ENCODE results near the gene TRIP6. TPM values are rescaled to one million over a fixed set of nuclear protein-coding genes. Genes with fewer than 3 reads are reported as not detected.

TRIP6 gene
- total RNA-seq, 2 donors from 2014 or later, result 107 to 114 TPM

DNA sequence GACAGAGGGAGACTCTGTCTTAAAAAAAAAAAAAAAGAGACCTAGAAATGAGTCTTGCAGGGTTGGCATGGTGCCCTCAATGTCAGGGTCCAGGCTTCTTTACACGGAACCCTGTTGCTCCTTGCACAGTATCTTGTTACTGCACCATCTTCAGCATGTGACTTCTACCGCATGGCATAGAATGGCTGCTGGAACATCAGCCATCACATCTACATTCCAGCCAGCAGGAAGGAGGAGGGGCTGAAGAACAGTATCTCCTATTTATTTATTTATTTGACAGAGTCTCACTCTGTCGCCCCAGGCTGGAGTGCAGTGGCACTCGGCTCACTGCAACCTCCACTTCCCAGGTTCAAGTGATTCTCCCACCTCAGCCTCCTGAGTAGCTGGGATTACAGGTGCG is 32.2 kb downstream of the TRIP6 start:
- H3K9me3 Mint-ChIP-seq, result no peaks in the 10 kb centered on the region
- H3K27me3 Mint-ChIP-seq (ENCODE audit: insufficient read depth), result peaks cover 9% of the 10 kb centered on the region
- no peaks in the 10 kb centered on the region for H3K36me3 Mint-ChIP-seq (ENCODE audit: low read depth)
- no peak for DNase-seq
- H3K27ac ChIP-seq (ENCODE audit: low read depth, low read length), result no peak overlapping the region
- peaks cover 9% of the 10 kb centered on the region for H3K27me3 ChIP-seq (ENCODE audit: control insufficient read depth, insufficient read depth, low read length, poor library complexity, severe bottlenecking)
- no peak overlapping the region for H3K4me3 ChIP-seq (ENCODE audit: low read length)
- H3K4me1 Mint-ChIP-seq, result peaks cover 4% of the 10 kb centered on the region
- no peak overlapping the region for H3K4me3 Mint-ChIP-seq
- H3K4me1 ChIP-seq (ENCODE audit: control insufficient read depth, insufficient read depth, low read length), result no peaks in the 10 kb centered on the region
- H3K9ac ChIP-seq (ENCODE audit: extremely low read depth, low read length, poor library complexity, severe bottlenecking), result no peak overlapping the region
- no peak overlapping the region for H3K27ac Mint-ChIP-seq
- H3K36me3 ChIP-seq (ENCODE audit: control insufficient read depth, insufficient read depth, low read length), result no peaks in the 10 kb centered on the region
- TF ChIP-seq, protein P1, sequence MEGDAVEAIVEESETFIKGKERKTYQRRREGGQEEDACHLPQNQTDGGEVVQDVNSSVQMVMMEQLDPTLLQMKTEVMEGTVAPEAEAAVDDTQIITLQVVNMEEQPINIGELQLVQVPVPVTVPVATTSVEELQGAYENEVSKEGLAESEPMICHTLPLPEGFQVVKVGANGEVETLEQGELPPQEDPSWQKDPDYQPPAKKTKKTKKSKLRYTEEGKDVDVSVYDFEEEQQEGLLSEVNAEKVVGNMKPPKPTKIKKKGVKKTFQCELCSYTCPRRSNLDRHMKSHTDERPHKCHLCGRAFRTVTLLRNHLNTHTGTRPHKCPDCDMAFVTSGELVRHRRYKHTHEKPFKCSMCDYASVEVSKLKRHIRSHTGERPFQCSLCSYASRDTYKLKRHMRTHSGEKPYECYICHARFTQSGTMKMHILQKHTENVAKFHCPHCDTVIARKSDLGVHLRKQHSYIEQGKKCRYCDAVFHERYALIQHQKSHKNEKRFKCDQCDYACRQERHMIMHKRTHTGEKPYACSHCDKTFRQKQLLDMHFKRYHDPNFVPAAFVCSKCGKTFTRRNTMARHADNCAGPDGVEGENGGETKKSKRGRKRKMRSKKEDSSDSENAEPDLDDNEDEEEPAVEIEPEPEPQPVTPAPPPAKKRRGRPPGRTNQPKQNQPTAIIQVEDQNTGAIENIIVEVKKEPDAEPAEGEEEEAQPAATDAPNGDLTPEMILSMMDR (conservative IDR thresholded peaks at IDR 0.05), result no peak
- no peaks in the 10 kb centered on the region for H3K9me3 ChIP-seq (ENCODE audit: control insufficient read depth, low read length)
- WGBS, 2 experiments (ENCODE audit: insufficient coverage in 1 of 2, insufficient read length in 1 of 2), result 89 to 100% methylated on average over 3 to 5 of the region's 5 CpGs

DNA sequence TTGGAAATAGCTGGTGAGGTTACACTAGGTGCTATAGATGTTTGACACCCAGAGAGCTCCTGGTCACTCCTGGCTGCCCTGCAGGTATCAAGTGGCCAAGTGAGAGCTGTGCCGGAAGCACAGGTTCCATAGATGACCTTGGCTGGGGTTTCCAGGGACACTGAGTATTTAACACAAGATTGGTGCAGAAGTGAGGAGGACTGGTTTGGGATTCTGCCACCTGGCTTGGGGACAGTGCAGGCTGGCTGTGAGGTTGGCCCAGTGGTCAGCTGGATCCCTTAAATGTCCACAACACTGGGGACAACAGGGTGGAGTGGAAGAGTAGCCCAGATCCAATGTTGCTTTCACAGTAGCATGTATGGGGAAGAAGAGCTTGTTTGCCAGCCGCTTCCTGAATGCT is 33.8 kb downstream of the TRIP6 start:
- H3K9me3 Mint-ChIP-seq, result no peaks in the 10 kb centered on the region
- no peak overlapping the region for H3K27ac Mint-ChIP-seq
- no peak overlapping the region for H3K27ac ChIP-seq (ENCODE audit: low read depth, low read length)
- no peak for DNase-seq
- whole genome bisulfite sequencing, 2 experiments (ENCODE audit: insufficient coverage in 1 of 2, insufficient read length in 1 of 2), result 83 to 100% methylated on average over 1 of the region's 2 CpGs
- peaks cover 7% of the 10 kb centered on the region for H3K27me3 Mint-ChIP-seq (ENCODE audit: insufficient read depth)
- no peaks in the 10 kb centered on the region for H3K4me1 ChIP-seq (ENCODE audit: control insufficient read depth, insufficient read depth, low read length)
- no peaks in the 10 kb centered on the region for H3K9me3 ChIP-seq (ENCODE audit: control insufficient read depth, low read length)
- no peak overlapping the region for H3K9ac ChIP-seq (ENCODE audit: extremely low read depth, low read length, poor library complexity, severe bottlenecking)
- no peak overlapping the region for H3K4me3 Mint-ChIP-seq
- H3K36me3 Mint-ChIP-seq (ENCODE audit: low read depth), result no peaks in the 10 kb centered on the region
- TF ChIP-seq, protein P1 (conservative IDR thresholded peaks at IDR 0.05), result no peak
- H3K27me3 ChIP-seq (ENCODE audit: control insufficient read depth, insufficient read depth, low read length, poor library complexity, severe bottlenecking), result peaks cover 7% of the 10 kb centered on the region
- no peak overlapping the region for H3K4me3 ChIP-seq (ENCODE audit: low read length)
- H3K36me3 ChIP-seq (ENCODE audit: control insufficient read depth, insufficient read depth, low read length), result no peaks in the 10 kb centered on the region
- H3K4me1 Mint-ChIP-seq, result peaks cover 3% of the 10 kb centered on the region

DNA sequence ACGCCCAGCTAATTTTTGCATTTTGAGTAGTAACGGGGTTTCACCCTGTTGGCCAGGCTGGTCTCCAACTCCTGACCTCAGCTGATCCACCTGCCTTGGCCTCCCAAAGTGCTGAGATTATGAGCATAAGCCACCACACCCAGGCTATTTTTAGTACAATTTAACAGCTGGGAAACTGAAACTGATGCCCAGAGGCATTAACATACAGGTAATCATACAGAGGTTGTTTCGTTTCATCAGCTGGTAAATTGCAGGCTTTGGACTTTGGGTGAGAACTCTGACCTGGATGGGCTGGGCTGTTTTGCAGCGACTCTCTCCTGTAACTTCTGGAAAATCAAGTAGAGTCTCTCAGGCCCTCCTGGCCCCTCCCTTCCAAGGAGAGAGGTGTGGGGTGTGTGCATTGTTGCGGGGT is 34.7 kb downstream of the TRIP6 start:
- no peaks in the 10 kb centered on the region for H3K36me3 ChIP-seq (ENCODE audit: control insufficient read depth, insufficient read depth, low read length)
- DNase-seq, result no peak
- no peaks in the 10 kb centered on the region for H3K36me3 Mint-ChIP-seq (ENCODE audit: low read depth)
- no peak overlapping the region for H3K27ac Mint-ChIP-seq
- no peak overlapping the region for H3K9ac ChIP-seq (ENCODE audit: extremely low read depth, low read length, poor library complexity, severe bottlenecking)
- H3K4me1 ChIP-seq (ENCODE audit: control insufficient read depth, insufficient read depth, low read length), result no peaks in the 10 kb centered on the region
- no peak overlapping the region for H3K27ac ChIP-seq (ENCODE audit: low read depth, low read length)
- WGBS, 2 experiments (ENCODE audit: insufficient coverage in 1 of 2, insufficient read length in 1 of 2), result 81 to 87% methylated on average over 4 to 5 of the region's 5 CpGs
- TF ChIP-seq, protein P1 (conservative IDR thresholded peaks at IDR 0.05), result no peak
- H3K27me3 ChIP-seq (ENCODE audit: control insufficient read depth, insufficient read depth, low read length, poor library complexity, severe bottlenecking), result no peaks in the 10 kb centered on the region
- H3K9me3 ChIP-seq (ENCODE audit: control insufficient read depth, low read length), result no peaks in the 10 kb centered on the region
- no peak overlapping the region for H3K4me3 ChIP-seq (ENCODE audit: low read length)
- H3K9me3 Mint-ChIP-seq, result no peaks in the 10 kb centered on the region
- no peaks in the 10 kb centered on the region for H3K4me1 Mint-ChIP-seq
- H3K27me3 Mint-ChIP-seq (ENCODE audit: insufficient read depth), result peaks cover 2% of the 10 kb centered on the region
- H3K4me3 Mint-ChIP-seq, result no peak overlapping the region

Data from endodermal cell (in vitro differentiated cells).